Measurements from ENCODE around the gene NCAPG2. TPM values are rescaled to one million over a fixed set of nuclear protein-coding genes. Genes with fewer than 3 reads are reported as not detected.
"Not testable (repeated sequence)": the region's sequence is repeated elsewhere in the genome, so short reads cannot be mapped to it uniquely, and the experiment has no call there.

Gene NCAPG2
- total RNA-seq, 2 donors from 2014 or later = 6.4 to 8.6 TPM

DNA sequence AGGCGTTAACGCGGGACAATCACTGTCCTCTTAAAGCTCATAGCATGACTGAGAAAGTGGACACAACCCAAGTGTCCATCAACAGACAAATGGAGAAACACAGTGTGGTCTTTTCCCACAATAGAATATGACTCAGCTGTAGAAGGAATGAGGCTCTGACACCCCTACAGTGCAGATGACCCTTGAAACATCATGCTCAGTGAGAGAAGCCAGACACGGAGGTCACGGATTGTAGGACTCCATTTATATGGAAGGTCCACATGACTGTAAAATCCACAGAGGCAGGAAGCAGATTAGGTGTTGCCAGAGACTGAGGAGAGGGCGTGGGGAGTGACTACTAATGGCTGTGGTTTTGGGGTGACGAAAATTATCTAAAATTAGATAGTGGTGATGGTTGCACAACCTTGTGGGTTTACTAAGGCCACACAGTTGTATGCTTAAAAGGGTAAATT, 6.1 kb upstream of the NCAPG2 start:
- no peak for DNase-seq
- intact Hi-C loops (cut with DNase I) = no loop called here
- peak; percentile 17 to 29 for ATAC-seq

DNA sequence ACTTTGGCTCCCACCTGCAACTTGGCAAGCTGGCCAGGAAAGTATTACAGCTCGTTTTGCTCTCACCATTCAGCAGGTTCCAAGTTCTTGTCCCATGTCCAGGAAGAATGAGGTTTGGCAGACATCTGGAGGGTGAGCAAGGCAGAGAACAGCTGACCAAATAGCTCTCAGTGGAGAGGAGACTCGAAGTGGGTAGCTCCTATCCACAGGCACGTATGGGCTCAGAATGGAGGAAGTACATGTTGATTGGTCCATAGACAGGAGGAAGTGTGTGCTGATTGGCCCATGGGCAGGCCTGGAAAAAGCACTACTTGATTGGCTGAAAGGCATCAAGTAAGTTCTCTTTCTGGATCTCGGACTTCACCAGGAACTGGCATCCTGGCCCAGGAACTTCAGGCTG, 3.0 kb upstream of the NCAPG2 start:
- intact Hi-C loops (cut with DNase I) = no loop called here
- DNase-seq = no peak
- no peak for ATAC-seq

DNA sequence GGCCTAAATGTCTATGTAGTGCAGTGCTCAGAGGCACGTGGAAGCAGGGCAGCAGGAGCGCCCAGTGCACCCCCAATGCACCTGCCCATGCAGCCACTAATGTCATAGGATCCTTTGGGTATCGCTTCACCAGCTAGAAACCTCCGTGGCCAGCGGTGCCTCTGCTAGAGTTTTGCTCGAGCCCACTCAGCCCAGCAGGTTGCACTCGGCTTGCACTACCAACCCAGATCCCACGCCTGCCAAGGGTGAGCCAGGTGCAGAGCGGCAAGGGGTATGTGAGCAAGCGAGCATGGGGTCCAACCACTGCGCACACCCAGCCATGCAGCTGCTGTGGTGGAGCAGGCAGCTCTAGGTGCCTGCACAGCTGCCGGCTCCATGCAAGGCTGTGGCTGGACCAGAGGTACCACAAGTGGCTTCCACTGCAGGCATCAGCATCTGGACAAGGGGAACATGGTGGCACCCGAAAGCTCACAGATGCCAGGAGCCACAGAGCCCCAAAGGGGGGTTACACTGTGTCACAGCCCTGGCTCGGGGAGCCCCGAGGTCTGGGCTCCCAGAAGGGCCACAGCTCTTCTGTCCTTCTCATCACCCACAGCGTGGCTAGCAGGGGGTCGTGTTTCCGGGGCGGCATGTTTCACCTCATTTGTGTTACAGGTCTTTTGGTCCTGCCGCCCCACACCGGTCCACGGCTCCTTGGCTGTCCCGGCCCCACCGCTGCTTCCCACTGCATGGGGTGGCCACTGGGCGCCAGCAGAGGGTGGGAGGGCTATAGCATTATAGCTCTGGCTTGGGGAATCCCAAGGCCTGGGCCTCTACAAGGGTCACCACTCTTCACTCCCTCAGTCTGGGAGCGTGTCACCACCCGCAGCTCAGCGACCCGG, 2.3 kb upstream of the NCAPG2 start:
- DNase-seq = no peak
- intact Hi-C loops (cut with DNase I) = no loop called here
- ATAC-seq = no peak

DNA sequence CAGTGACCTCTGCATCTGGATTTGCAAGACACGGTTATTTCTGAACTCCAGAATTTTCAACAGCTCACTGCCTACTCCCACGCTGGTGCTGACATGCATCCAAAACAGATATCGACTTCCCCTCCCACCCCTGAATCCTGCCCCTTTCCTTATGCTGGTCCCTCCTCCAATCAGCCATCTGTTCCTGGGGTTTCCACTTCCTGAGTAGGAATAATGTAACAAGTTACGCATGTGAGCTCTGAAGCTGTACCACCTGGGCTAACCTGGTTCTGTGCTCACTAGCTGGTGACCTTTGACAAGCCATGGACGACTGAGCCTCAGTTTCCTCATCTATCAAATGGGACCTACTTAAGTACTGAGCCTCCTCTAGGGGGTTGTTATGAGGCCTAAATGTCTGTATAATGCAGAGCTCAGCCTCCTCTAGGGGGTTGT, 1.7 kb upstream of the NCAPG2 start:
- ATAC-seq (no peak), DNase-seq (no peak)
- intact Hi-C loops (cut with DNase I) = no loop called here

DNA sequence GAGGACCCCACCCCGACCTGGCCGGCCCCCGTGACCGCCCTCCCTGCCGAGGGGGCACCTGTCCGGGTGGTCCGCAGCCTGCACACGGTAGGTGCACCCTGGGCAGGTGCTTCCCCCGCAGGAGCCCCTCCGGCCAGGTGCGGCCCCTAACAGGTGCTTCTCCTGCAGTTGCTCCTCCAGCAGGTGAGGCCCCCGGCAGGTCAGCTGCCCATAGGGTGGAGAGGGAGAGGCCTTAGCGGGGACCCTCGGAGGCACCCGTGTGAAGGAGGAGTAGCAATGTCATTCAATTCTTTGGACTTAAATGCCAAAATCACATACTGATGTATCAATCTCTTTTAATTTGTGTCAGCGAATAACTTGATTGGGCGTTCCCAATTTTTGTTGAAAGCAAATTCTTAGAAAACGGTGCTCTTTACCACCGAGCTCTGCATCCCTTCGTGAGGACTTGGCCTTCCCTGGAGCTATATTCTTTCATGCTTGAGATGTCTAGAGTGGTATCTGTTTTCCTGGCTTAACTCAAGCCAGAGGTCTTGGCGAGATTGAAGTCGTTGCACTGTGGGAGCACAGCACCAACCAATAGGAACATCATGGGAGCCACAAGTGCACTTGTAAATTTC, 738 bp upstream of the NCAPG2 start:
- DNase-seq = no peak
- intact Hi-C loops (cut with DNase I) = no loop called here
- no peak for ATAC-seq

DNA sequence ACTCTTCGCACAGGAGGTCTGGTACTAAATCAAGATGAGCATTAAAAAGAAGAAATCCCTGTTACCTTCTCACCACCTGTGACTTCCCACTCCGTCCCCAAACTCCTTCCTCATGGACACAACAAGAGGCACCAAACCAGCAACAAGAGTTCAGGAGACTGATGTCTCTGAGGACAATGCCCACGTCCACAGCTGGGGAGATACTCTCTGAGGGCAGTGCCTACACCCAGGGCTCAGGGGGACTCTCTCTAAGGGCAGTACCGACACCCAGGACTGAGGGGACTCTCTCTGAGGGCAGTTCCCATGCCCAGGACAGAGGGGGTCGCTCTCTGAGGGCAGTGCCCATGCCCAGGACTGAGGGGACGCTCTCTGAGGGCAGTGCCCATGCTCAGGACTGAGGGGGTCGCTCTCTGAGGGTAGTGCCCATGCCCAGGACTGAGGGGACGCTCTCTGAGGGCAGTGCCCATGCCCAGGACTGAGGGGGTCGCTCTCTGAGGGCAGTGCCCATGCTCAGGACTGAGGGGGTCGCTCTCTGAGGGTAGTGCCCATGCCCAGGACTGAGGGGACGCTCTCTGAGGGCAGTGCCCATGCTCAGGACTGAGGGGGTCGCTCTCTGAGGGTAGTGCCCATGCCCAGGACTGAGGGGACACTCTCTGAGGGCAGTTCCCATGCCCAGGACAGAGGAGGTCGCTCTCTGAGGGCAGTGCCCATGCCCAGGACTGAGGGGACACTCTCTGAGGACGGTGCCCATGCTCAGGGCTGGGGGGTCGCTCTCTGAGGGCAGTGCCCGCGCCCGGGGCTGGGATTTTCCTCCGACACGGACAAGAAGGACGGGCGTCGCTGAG, 703 bp downstream of the NCAPG2 start:
- intact Hi-C loops (cut with DNase I); ATAC-seq; DNase-seq: not testable (repeated sequence)

DNA sequence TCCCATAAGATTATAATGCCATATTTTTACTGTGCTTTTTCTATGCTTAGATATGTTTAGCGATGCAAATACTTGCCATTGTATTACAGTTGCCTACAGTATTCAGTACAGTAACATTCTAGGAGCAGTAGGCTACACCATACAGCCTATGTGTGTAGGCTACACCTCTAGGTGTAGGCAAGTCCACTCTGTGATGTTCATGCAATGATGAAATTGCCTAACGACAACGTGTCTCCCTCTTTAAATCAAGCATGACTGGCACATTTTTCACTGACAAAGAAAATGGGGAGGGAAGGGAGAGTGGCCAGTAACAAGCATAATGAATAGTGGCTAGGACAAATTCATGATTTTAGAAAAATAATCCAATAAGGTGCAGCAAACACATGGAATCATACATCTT, 1.7 kb downstream of the NCAPG2 start:
- ATAC-seq (no peak), DNase-seq (no peak)
- intact Hi-C loops (cut with DNase I) = no loop called here

DNA sequence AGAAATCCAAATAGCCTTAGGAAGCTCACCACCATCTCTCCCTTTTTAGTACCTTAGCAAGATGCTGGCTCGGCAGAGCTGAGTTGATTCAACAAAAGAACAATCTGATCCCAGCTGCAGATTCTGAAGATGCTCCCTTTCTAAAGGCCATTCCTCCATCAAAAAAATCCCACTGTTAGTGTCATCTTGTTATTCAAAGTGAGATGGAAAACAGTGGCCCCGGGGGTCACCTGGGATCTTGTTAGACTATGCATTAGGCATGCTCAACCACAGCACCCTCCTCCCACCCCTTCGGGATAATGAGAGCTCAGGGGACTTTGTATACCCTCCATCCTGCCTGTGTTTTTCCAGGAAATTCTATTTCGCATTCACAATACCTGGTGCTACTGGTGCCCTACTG, 2.4 kb downstream of the NCAPG2 start:
- intact Hi-C loops (cut with DNase I) = no loop called here
- ATAC-seq = no peak
- DNase-seq = no peak

DNA sequence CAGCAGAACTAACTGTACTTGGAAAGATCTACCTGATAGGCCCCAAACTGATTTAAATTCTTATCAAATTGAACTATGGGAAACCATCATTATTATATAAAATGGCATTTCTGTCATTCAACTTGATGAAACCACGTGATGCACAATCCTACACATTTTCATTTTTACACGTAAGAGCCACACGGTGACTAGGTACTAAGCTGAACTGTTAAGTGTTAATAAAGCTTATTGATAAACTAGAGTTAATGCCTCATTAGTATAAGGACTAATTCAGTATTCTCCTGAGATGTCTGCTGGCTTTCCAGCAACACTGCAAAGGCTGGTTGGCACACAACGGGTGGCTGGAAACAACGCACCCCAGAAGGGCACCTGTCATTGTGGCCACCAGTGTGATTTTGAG, 4.6 kb downstream of the NCAPG2 start:
- no peak for ATAC-seq
- no peak for DNase-seq
- intact Hi-C loops (cut with DNase I) = no loop called here

DNA sequence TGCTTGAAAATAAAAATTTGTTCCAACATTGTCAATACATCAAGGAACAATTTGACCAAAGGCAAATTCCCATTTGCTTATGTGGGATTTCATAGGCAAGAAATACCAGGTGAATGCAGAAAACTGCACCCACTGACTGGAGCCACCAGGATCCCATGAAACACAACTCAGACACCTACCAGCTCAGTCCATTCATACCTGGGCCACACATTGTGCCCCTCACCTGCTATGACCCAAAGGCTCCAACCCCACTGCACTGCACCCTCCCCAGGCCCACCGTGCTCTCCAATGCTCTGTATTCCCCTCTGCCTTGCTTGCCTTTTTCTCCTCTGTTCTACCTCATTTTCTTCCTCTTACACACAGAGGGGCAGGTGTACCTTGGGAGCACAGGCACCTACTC, 5.3 kb downstream of the NCAPG2 start:
- ATAC-seq = no peak

DNA sequence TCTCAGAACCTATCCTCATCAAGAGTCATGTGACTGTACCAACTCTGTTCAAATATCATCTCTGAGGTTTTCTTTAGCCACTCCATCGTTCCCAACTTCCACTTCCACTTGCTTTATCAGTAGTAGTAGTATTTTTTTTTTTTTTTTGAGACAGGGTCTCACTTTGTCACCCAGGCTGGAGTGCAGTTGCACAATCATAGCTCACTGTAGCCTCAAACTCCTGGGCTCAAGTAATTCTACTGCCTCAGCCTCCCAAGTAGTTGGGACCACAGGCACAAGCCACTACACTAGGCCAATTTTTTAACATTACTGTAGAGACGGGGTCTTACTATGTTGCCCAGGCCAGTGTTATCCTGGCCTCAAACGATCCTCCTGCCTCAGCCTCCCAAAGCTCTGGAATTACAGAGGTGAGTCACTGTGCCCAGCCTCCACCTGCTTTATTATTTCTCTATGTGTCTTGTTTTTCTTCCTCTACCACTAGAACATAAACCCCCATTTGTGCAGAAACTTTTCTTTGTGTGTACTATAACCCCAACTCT, 5.9 kb downstream of the NCAPG2 start:
- DNase-seq = no peak
- intact Hi-C loops (cut with DNase I) = loop anchor here in 1 of 2 donors (5.0 kb wide), 1 partner anchor 279 kb away; no protein-coding TSS in a partner anchor
- no peak for ATAC-seq

More for the DNA sequence above, 5.3 kb downstream of the NCAPG2 start:
- DNase-seq = no peak
- intact Hi-C loops (cut with DNase I) = loop anchor here in 1 of 2 donors (5.0 kb wide), 1 partner anchor 278 kb away; no protein-coding TSS in a partner anchor

DNA sequence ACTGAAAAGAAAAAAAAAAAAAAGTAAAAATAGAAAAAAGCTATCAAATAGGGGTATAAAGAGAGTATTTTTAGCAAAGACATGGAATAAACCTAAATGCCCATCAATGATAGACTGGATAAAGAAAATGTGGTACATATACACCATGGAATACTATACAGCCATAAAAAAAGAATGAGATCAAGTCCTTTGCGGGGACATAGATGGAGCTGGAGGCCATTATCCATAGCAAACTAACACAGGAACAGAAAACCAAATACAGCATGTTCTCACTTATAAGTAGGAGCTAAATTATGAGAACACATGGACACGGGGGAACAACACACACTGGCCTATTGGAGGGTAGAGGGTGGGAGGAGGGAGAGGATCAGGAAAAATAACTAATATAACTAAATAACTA, 7.0 kb downstream of the NCAPG2 start:
- ATAC-seq, DNase-seq: not testable (repeated sequence)
- intact Hi-C loops (cut with DNase I) = loop anchor here (2.0 to 5.0 kb wide), 2 partner anchors 279 to 280 kb away; no protein-coding TSS in a partner anchor

DNA sequence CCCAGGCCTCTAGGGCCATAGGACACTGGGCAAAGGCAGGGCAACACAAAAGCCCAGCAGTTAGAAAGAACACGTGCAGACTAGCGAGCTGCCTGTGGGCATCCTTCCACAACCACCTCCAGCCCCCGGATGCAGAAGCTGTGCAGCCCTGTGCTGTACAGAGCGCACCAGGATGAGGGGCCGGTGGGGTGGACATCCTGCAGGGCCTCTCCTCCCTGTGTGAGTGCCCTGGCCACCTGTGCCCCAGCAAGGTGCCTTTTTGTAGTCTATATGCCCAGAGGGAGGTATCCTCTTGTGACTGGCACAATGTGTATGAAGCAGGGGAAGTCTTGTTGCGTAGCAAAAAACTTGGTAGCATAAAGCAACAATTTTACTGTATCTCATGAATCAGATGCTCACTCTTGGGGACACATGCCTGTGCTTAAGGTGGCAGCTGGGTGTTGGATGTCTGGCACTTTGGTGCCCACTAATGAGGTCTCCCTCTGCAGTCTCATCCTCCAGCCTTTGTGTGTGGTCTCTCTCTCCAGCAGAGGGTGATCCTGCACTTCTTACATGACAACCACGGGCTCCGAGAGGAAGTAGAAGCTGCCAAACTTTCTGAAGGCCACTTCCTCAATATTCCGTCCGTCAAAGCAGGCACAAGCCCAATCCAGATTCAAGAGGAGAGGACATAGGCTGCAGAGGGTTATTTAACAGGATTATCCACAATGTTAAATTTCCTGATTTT, 8.7 kb downstream of the NCAPG2 start:
- DNase-seq (peak; percentile 72), ATAC-seq (peak; percentile 98)
- intact Hi-C loops (cut with DNase I) = loop anchor here (2.0 to 5.0 kb wide), 2 partner anchors 281 kb away; no protein-coding TSS in a partner anchor

DNA sequence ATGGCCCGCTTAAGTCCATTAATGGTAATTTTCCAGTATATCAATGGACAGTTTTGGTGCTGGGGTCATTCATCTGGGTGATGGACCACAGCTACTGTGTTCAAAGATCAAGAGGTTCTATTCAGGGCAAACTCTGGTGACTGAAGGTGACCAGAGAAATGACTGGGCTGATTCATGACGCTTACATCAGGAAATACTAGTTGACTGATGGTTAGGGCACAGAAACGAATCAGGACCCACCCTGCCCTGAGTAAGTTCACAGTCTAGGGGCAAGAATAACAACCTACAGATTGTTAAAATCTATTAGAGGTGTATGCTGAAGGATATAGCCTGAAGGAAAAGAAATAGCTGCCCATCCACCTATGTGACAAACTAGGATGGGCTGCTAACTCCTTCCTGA, 9.5 kb downstream of the NCAPG2 start:
- DNase-seq (no peak), ATAC-seq (no peak)
- intact Hi-C loops (cut with DNase I) = loop anchor here in 1 of 2 donors (5.0 kb wide), 1 partner anchor 282 kb away; no protein-coding TSS in a partner anchor

DNA sequence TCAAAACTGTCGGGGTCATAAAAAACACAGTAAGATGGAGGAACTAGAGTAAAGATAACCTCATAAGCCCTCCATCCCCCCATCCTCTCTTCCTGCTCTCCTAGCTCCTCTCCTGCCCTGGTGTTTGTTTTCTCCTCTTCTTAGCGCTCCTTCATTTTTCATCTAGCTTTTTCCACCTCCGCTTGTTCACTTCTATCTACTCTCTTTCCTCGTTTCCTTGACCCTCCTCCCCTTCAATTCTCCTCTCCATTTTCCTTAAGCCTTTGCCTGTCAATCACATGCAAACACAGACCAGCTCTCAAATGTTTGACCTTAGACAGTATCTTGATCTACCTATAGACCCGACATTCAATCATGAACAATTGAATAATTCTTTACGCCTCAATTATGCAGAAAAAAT, 10.0 kb downstream of the NCAPG2 start:
- intact Hi-C loops (cut with DNase I) = loop anchor here in 1 of 2 donors (5.0 kb wide), 1 partner anchor 283 kb away; no protein-coding TSS in a partner anchor
- ATAC-seq = no peak
- DNase-seq = no peak

DNA sequence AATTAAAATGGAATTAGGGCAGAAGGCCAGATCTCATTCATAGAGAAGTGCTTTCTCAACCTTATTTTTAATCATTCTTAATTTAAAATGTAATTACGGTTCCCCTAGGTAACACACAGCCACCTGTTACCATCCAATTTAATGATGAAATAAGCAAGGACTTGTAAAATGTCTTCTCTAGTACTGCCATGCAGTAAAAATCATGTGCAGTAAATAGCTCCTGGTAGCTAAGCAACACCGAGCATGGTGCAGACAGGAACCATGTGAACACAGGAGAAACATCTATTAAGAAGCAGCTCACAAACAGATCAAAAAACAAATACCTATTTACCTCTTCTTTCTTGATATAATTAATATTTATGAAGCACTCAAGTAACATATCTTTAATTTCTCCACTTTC, 15.1 kb downstream of the NCAPG2 start:
- DNase-seq (no peak), ATAC-seq (no peak)
- intact Hi-C loops (cut with DNase I) = no loop called here

DNA sequence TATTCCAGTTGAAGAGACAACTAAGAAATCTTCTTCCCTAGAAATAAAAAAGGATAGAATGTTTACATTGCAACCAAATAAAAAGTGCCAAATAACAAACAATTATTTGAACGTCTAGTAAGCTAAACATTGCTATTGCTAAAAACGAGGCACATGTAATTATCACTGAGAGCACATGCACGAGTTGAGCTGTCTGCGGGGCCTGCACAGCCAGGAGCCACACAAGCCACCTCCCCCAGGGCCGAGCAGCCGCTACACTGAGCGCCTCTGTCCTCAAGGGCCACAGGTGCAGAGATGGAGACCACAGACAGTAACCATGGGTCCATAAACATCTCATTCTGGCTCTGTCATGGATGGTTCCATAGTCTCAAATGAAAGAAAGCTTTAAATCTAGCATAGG, 17.2 kb downstream of the NCAPG2 start:
- intact Hi-C loops (cut with DNase I) = no loop called here
- DNase-seq = no peak
- no peak for ATAC-seq

DNA sequence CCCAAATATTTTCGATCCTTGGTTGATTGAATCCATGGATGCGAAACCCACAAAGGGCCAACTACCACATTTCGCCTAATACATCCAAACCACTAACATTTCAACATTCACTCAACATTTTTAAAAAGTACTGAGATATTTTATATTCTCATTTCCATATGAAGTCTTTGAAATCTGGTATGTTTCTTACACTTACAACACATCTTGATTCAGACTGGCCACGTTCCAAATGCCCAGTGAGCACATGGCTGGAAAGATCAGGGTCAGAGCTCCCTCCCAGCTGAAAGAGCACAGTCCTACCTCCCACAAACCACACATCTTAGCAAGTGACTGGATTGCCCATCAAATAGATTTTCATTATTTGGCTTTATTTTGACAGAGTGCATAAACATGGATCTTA, 18.9 kb downstream of the NCAPG2 start:
- intact Hi-C loops (cut with DNase I) = no loop called here
- no peak for DNase-seq
- ATAC-seq = no peak

Data from left cardiac atrium (tissue), 4 donors.